Glutamatergic neuron (in vitro differentiated cells): ENCODE data around the gene TCF7. TPM values are rescaled to one million over a fixed set of nuclear protein-coding genes. Genes with fewer than 3 reads are reported as not detected.

Experiments
- DNase-seq: peaks from one replicate; pipeline ENCODE4 v3.0.0; 2022
- H3K27ac Mint-ChIP-seq: one replicate; pipeline ENCODE4 v1.8.0; 2020; ENCODE audit warnings: mild to moderate bottlenecking, mixed read lengths, inconsistent platforms; ENCODE audit not compliant: unreplicated experiment
- H3K27me3 Mint-ChIP-seq: one replicate; pipeline ENCODE4 v1.8.0; 2020; ENCODE audit warnings: mild to moderate bottlenecking, moderate library complexity, mixed read lengths, inconsistent platforms; ENCODE audit not compliant: unreplicated experiment
- H3K36me3 Mint-ChIP-seq: one replicate; pipeline ENCODE4 v1.8.0; 2020; ENCODE audit warnings: mild to moderate bottlenecking, mixed read lengths, inconsistent platforms; ENCODE audit not compliant: unreplicated experiment
- H3K4me1 Mint-ChIP-seq: one replicate; pipeline ENCODE4 v1.8.0; 2020; ENCODE audit warnings: mild to moderate bottlenecking, low read depth, mixed read lengths, inconsistent platforms; ENCODE audit not compliant: unreplicated experiment
- H3K4me3 Mint-ChIP-seq: one replicate; pipeline ENCODE4 v1.8.0; 2020; ENCODE audit warnings: mild to moderate bottlenecking, mixed read lengths, inconsistent platforms; ENCODE audit not compliant: unreplicated experiment
- H3K9me3 Mint-ChIP-seq: one replicate; pipeline ENCODE4 v1.8.0; 2020; ENCODE audit warnings: mild to moderate bottlenecking, moderate library complexity, mixed read lengths, inconsistent platforms; ENCODE audit not compliant: unreplicated experiment
- CTCF ChIP-seq: fragments of 200-600 bp; sonication (generic); IDR thresholded peaks from one replicate; pipeline ENCODE4 v1.5.0; 2021; ENCODE audit not compliant: partially characterized antibody, unreplicated experiment
- total RNA-seq: library from RNA; stranded (reverse); fragmentation: NEBNext Ultra II Directional; extraction: Animal tissue kit (Norgen Biotek cat#: 25700); gene quantifications from one replicate; pipeline ENCODE4 v1.2.1, GENCODE V29; 2021; ENCODE audit not compliant: unreplicated experiment

The TCF7 gene
- total RNA-seq, 1 donor from 2014 or later, result 5.8 TPM

GRCh38 chr5:134125039-134126015, 10.8 kb downstream of the TCF7 start:
- peaks cover 1% of the 10 kb centered on the region for H3K4me1 Mint-ChIP-seq
- peaks cover 3% of the 10 kb centered on the region for H3K27me3 Mint-ChIP-seq
- no peak for TF ChIP-seq CTCF
- H3K9me3 Mint-ChIP-seq, result peaks cover 3% of the 10 kb centered on the region
- no peak overlapping the region for H3K27ac Mint-ChIP-seq
- DNase-seq, result no peak
- H3K4me3 Mint-ChIP-seq, result no peak overlapping the region
- H3K36me3 Mint-ChIP-seq, result no peaks in the 10 kb centered on the region

GRCh38 chr5:134127376-134127861, 12.9 kb downstream of the TCF7 start:
- Mint-ChIP-seq H3K27me3 (peaks cover 3% of the 10 kb centered on the region), H3K4me1 (peaks cover 1% of the 10 kb centered on the region), H3K27ac (no peak overlapping the region), H3K4me3 (no peak overlapping the region), H3K36me3 (no peaks in the 10 kb centered on the region), H3K9me3 (peaks cover 6% of the 10 kb centered on the region)
- no peak for TF ChIP-seq CTCF
- no peak for DNase-seq

- H3K4me1 Mint-ChIP-seq, result peaks cover 3% of the 10 kb centered on the region
- H3K4me3 Mint-ChIP-seq, result no peak overlapping the region
- no peak for DNase-seq
- no peak for TF ChIP-seq CTCF
- peaks cover 6% of the 10 kb centered on the region for H3K9me3 Mint-ChIP-seq
- no peak overlapping the region for H3K27ac Mint-ChIP-seq
- H3K36me3 Mint-ChIP-seq, result no peaks in the 10 kb centered on the region
- peaks cover 3% of the 10 kb centered on the region for H3K27me3 Mint-ChIP-seq
Observed at GRCh38 chr5:134127988-134128647, 13.6 kb downstream of the TCF7 start.

DNA sequence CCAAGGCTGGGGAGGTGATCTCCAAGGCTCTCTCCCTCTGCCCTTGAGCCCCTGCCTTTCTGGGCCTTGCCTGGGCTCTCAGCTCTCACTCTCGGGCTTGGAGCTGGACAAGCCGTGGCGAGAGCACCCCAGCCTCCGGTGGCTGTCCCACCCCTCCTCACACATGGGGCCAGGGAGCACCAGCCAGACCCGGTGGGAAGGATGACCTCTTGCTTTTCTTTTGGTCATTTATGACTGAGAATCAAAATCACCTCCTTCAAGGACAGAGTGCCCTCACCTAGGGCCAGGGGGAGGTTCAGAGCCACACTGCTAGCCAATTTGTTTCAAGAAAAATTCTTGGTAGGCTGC, 14.1 kb downstream of the TCF7 start:
- no peak overlapping the region for H3K4me3 Mint-ChIP-seq
- H3K27ac Mint-ChIP-seq, result no peak overlapping the region
- no peak for TF ChIP-seq CTCF
- H3K36me3 Mint-ChIP-seq, result no peaks in the 10 kb centered on the region
- H3K27me3 Mint-ChIP-seq, result peaks cover 3% of the 10 kb centered on the region
- peaks cover 3% of the 10 kb centered on the region for H3K4me1 Mint-ChIP-seq
- peaks cover 4% of the 10 kb centered on the region for H3K9me3 Mint-ChIP-seq
- DNase-seq, result no peak
